GM19463 (cell line): ENCODE results near the gene KCTD6.
"Not testable (repeated sequence)": the region's sequence is repeated elsewhere in the genome, so short reads cannot be mapped to it uniquely, and the experiment has no call there.

ENCODE experiments used
- ATAC-seq: cut with Tn5 transposase; IDR thresholded peaks from one replicate; pipeline ENCODE4 v1.9.1; 2021; ENCODE audit warnings: mild to moderate bottlenecking, moderate library complexity; ENCODE audit not compliant: unreplicated experiment

Gene KCTD6

GRCh38 chr3:58522759-58523425 lies 31.0 kb downstream of the KCTD6 start:
- no peak for ATAC-seq

- no peak for ATAC-seq
Measured at GRCh38 chr3:58524326-58524888, 32.5 kb downstream of the KCTD6 start.

- no peak for ATAC-seq
Measured at GRCh38 chr3:58526515-58526957, 34.6 kb downstream of the KCTD6 start.

- not testable (repeated sequence) for ATAC-seq
Measured at GRCh38 chr3:58527440-58527839, 35.5 kb downstream of the KCTD6 start.

- ATAC-seq = no peak
Measured at GRCh38 chr3:58528629-58529028, 36.7 kb downstream of the KCTD6 start.

- no peak for ATAC-seq
Measured at GRCh38 chr3:58529516-58530353, 37.8 kb downstream of the KCTD6 start.

- no peak for ATAC-seq
Measured at GRCh38 chr3:58530354-58530865, 38.5 kb downstream of the KCTD6 start.

GRCh38 chr3:58531555-58531954 lies 39.7 kb downstream of the KCTD6 start:
- ATAC-seq = no peak

GRCh38 chr3:58531956-58532355 lies 40.1 kb downstream of the KCTD6 start:
- ATAC-seq = no peak

- peak; percentile 96 for ATAC-seq
Measured at GRCh38 chr3:58532794-58533220, 40.9 kb downstream of the KCTD6 start.

- ATAC-seq = no peak
Measured at GRCh38 chr3:58534592-58535494, 42.9 kb downstream of the KCTD6 start.

- ATAC-seq = no peak
Measured at GRCh38 chr3:58535531-58536500, 43.9 kb downstream of the KCTD6 start.

- no peak for ATAC-seq
Measured at GRCh38 chr3:58536501-58537411, 44.9 kb downstream of the KCTD6 start, which contains the start of gene ACOX2. TSS of gene ACOX2 (minus strand) at chr3:58537190. CDS start at chr3:58535106, 2,084 bp downstream.

- no peak for ATAC-seq
Measured at GRCh38 chr3:58537412-58538301, 45.8 kb downstream of the KCTD6 start.

- no peak for ATAC-seq
Measured at GRCh38 chr3:58539626-58540025, 47.7 kb downstream of the KCTD6 start.

GRCh38 chr3:58540176-58540858 lies 48.4 kb downstream of the KCTD6 start:
- ATAC-seq = no peak

- ATAC-seq = no peak
Measured at GRCh38 chr3:58544541-58544940, 52.6 kb downstream of the KCTD6 start.
